AG09309 (cell line): ENCODE data around the gene RIT1.

ENCODE experiments used
- DNase-seq: peaks from one replicate; pipeline ENCODE4 v3.0.0-alpha.2; 2010; ENCODE audit warnings: low read depth
- H3K4me3 ChIP-seq: 2 replicates; pipeline ENCODE4 v1.5.1; 2011; ENCODE audit warnings: mild to moderate bottlenecking, low read depth, low read length, moderate library complexity; ENCODE audit not compliant: control insufficient read depth
- TF ChIP-seq, protein P1 (sequence below): IDR thresholded peaks from 2 replicates; pipeline ENCODE4 v1.5.1; 2011; ENCODE audit warnings: mild to moderate bottlenecking, low read depth, low read length, inconsistent platforms; ENCODE audit not compliant: insufficient read depth, control insufficient read depth; ENCODE audit errors: missing control alignments

The RIT1 gene

DNA sequence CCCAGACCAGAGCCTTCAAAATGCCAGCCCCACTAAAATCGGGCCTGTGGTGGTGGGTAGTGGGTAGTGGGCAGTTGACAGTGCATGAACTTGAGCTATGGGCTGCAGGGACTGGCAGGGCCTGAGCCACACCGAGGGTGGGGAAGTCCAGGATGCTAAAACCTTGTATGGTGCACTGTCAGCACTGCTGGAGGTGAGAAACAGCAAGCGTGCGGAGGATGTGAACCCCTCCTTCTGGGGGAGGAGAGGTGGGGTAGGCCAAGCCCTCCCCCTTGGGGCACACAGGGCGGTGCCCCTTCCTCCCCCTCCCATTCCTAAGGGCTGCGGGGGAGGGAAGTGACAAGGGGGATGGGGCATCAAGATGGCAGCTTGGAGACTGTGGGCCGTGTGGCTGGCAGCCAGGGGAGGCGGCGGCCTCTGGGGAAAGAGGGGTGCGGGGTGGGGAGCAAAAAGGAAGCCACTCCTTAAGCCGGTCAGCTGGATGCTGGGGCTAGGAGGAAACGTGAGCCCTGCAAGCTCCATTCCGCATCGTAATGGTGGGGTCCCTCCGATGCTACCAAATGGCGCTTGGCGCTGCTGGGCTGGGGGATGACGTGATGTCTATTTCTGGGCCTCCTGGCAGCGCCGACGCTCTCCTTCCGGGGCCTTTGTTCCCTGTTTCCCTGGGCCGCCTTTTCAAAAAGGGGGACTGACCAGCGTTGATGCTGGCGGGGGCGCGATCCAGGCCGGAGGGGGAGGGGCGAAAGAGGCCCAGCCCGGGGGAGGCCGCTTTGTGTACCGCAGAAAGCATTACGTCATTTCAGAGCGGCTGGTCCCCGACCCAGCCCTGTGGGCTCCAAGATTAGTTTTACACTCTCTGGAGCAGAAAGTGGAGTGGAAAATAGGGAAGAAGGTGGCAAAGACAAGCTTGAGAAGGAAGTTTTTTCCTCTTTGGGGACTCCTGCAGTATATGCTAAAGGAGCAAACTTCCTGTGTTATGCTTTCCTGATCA lies 51.0 kb downstream of the RIT1 start:
- TF ChIP-seq, protein P1, sequence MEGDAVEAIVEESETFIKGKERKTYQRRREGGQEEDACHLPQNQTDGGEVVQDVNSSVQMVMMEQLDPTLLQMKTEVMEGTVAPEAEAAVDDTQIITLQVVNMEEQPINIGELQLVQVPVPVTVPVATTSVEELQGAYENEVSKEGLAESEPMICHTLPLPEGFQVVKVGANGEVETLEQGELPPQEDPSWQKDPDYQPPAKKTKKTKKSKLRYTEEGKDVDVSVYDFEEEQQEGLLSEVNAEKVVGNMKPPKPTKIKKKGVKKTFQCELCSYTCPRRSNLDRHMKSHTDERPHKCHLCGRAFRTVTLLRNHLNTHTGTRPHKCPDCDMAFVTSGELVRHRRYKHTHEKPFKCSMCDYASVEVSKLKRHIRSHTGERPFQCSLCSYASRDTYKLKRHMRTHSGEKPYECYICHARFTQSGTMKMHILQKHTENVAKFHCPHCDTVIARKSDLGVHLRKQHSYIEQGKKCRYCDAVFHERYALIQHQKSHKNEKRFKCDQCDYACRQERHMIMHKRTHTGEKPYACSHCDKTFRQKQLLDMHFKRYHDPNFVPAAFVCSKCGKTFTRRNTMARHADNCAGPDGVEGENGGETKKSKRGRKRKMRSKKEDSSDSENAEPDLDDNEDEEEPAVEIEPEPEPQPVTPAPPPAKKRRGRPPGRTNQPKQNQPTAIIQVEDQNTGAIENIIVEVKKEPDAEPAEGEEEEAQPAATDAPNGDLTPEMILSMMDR, result no peak
- DNase-seq, result peak; percentile 16
- peak overlapping the region; percentile 55 for H3K4me3 ChIP-seq

DNA sequence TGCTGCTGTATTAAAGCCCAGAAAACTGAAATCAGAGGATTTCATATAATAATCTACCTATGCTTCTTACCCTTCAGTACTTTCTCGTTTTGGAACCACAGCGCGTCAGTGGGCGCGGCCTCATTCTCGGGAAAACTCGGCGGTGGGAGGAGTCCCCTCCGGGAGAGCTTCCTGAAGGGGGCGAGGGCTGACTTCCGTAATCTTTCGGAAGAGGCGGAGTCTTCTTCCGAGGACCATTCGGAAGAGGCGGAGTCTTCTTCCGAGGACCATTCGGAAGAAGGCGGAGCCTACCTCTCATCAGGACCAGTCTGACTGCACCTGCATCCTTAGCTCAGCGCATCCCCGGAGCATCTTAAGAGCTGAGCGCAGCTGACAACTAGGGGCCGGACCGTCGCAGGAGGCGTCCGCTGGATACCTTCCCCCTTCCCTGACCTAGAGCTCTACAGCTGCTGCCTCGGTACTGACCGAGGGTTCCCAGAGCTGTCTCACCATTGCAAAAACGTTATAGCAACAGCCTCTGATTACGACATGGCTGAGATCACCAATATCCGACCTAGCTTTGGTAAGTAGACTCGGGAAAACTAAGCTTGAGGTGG lies 51.8 kb downstream of the RIT1 start, which contains the start of gene SYT11:
SYT11 (plus strand) TSS at position 334 of the 596 bp plus-strand sequence; CDS start at position 529, 195 bp downstream.
- H3K4me3 ChIP-seq, result peak within 1 kb of the TSS; percentile 55
- DNase-seq, result peak; percentile 80
- TF ChIP-seq, protein P1, result no peak

GRCh38 chr1:155858800-155859233 lies 52.3 kb downstream of the RIT1 start:
- TF ChIP-seq, protein P1, result no peak
- peak; percentile 37 for DNase-seq
- peak overlapping the region; percentile 55 for H3K4me3 ChIP-seq

- TF ChIP-seq, protein P1, result no peak
Observed at GRCh38 chr1:155856975-155857930, 53.9 kb downstream of the RIT1 start, which contains the start of gene GON4L. TSS of gene GON4L (minus strand) at chr1:155857214. CDS start at chr1:155853780, 3,434 bp downstream.

DNA sequence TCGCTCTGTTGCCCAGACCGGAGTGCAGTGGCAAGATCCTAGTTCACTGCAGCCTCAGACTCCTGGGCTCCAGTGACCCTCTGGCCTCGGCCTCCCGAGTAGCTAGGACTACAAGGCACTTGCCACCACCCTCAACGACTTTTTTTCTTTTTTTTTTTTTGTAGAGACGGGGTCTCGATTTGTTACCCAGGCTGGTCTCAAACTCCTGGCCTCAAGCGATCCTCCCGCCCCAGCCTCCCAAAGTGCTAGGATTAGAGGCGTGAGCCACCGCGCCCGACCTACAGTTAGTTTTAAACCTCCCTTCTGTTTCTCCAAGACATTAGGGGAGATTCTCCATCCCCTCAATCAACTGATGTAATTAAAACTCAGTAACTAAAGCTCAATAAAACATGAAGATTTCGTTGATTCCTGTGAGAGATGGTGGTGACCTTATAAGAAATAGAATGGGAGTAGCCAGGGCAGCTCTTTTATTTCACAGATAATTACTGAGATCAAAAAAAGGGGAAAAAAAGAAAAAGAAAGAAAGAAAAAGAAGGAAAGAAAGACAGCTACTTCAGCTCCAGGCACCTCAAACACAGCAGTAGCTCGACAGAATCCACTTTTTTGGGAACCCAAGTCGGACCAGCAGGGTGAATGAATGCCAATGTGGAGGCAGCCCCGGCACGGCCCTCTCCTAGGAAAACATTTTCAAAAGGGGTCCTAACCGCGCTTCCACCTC lies 54.7 kb downstream of the RIT1 start:
- H3K4me3 ChIP-seq, result peak overlapping the region; percentile 97
- no peak for DNase-seq
- TF ChIP-seq, protein P1, result no peak

More at GRCh38 chr1:155856975-155857930, 53.9 kb downstream of the RIT1 start, which contains the start of gene GON4L:
- peak; percentile 57 for DNase-seq
- H3K4me3 ChIP-seq, result peak within 1 kb of the TSS; percentile 97

- no peak for DNase-seq
- TF ChIP-seq, protein P1, result no peak
- no peak overlapping the region for H3K4me3 ChIP-seq
Observed at GRCh38 chr1:155850345-155850744, 60.8 kb downstream of the RIT1 start.
